ENCODE data around the gene LGALS12. TPM values are rescaled to one million over a fixed set of nuclear protein-coding genes. Genes with fewer than 3 reads are reported as not detected.

The LGALS12 gene
- total RNA-seq, 1 experiment from 2014 or later, result 0.07 TPM

GRCh38 chr11:63493127-63493526, 12.8 kb upstream of the LGALS12 start:
- ChIA-PET POLR2A (ENCODE audit: unreplicated experiment) (interaction anchor here (0.6 kb wide), 1 partner anchor 784 kb away, joined by 6 read pairs; no protein-coding TSS in a partner anchor), CTCF (no interaction called here)
- Histone ChIP-seq H2AFZ (ENCODE audit: low read length) (no peak overlapping the region), H4K20me1 (ENCODE audit: low read length) (no peaks in the 10 kb centered on the region), H3K27ac (ENCODE audit: low read length) (no peak overlapping the region), H3K9ac (ENCODE audit: low read length) (no peak overlapping the region), H3K9me2 (replicated peaks; ENCODE audit: low read length) (no peaks in the 10 kb centered on the region), H3K4me2 (ENCODE audit: low read length) (no peak overlapping the region), H3K79me2 (ENCODE audit: low read length) (no peaks in the 10 kb centered on the region), H3K4me1 (ENCODE audit: insufficient read depth, low read length) (no peaks in the 10 kb centered on the region), H3K4me3 (ENCODE audit: low read length) (no peak overlapping the region), H3F3A (ENCODE audit: low read length, unreplicated experiment) (no peaks in the 10 kb centered on the region), H3K27me3 (ENCODE audit: low read length) (no peaks in the 10 kb centered on the region), H3K9me3 (ENCODE audit: low read length) (no peaks in the 10 kb centered on the region), H3K36me3 (ENCODE audit: low read depth, low read length) (no peaks in the 10 kb centered on the region)
- TF ChIP-seq EZH2 (IDR thresholded peaks at IDR 0.05; ENCODE audit: low read length, unreplicated experiment) (no peak), EZH2phosphoT487 (IDR thresholded peaks at IDR 0.05; ENCODE audit: borderline replicate concordance, low read length) (no peak)
- no TSS peak for BruUV-seq (replicated peaks)
- DNase-seq (no peak), ATAC-seq (no peak)
- intact Hi-C loops (cut with micrococcal nuclease), result no loop called here

GRCh38 chr11:63494975-63495374, 10.9 kb upstream of the LGALS12 start:
- Histone ChIP-seq H4K20me1 (ENCODE audit: low read length) (no peaks in the 10 kb centered on the region), H3K27me3 (ENCODE audit: low read length) (no peaks in the 10 kb centered on the region), H3K9me2 (replicated peaks; ENCODE audit: low read length) (no peaks in the 10 kb centered on the region), H3K27ac (ENCODE audit: low read length) (no peak overlapping the region), H3K4me1 (ENCODE audit: insufficient read depth, low read length) (no peaks in the 10 kb centered on the region), H3K36me3 (ENCODE audit: low read depth, low read length) (no peaks in the 10 kb centered on the region; the same call in 1 of the 2 replicates), H2AFZ (ENCODE audit: low read length) (no peak overlapping the region), H3K4me3 (ENCODE audit: low read length) (no peak overlapping the region), H3K9ac (ENCODE audit: low read length) (no peak overlapping the region), H3K9me3 (ENCODE audit: low read length) (peaks cover 3% of the 10 kb centered on the region), H3K79me2 (ENCODE audit: low read length) (no peaks in the 10 kb centered on the region), H3K4me2 (ENCODE audit: low read length) (no peak overlapping the region), H3F3A (ENCODE audit: low read length, unreplicated experiment) (no peaks in the 10 kb centered on the region)
- ATAC-seq (no peak), DNase-seq (no peak)
- intact Hi-C loops (cut with micrococcal nuclease), result no loop called here
- BruUV-seq (replicated peaks), result no TSS peak
- no peak for TF ChIP-seq CTCF (conservative IDR thresholded peaks at IDR 0.05; ENCODE audit: low read depth, low read length)
- TF ChIP-seq EZH2phosphoT487 (IDR thresholded peaks at IDR 0.05; ENCODE audit: borderline replicate concordance, low read length), result no peak
- TF ChIP-seq EZH2 (IDR thresholded peaks at IDR 0.05; ENCODE audit: low read length, unreplicated experiment), result no peak
- ChIA-PET POLR2A (ENCODE audit: unreplicated experiment) (no interaction called here), CTCF (no interaction called here)

GRCh38 chr11:63499874-63500273, 6.0 kb upstream of the LGALS12 start:
- peaks cover 10% of the 10 kb centered on the region for H3K9me3 ChIP-seq (ENCODE audit: low read length)
- H3F3A ChIP-seq (ENCODE audit: low read length, unreplicated experiment), result no peaks in the 10 kb centered on the region
- no peaks in the 10 kb centered on the region for H3K27me3 ChIP-seq (ENCODE audit: low read length)
- no peak overlapping the region for H2AFZ ChIP-seq (ENCODE audit: low read length)
- TF ChIP-seq CTCF (conservative IDR thresholded peaks at IDR 0.05; ENCODE audit: low read depth, low read length) (no peak), EZH2phosphoT487 (IDR thresholded peaks at IDR 0.05; ENCODE audit: borderline replicate concordance, low read length) (no peak), EZH2 (IDR thresholded peaks at IDR 0.05; ENCODE audit: low read length, unreplicated experiment) (no peak)
- ChIA-PET POLR2A (ENCODE audit: unreplicated experiment) (no interaction called here), CTCF (no interaction called here)
- H3K4me2 ChIP-seq (ENCODE audit: low read length), result no peak overlapping the region
- no peak overlapping the region for H3K27ac ChIP-seq (ENCODE audit: low read length)
- H3K4me1 ChIP-seq (ENCODE audit: insufficient read depth, low read length), result no peaks in the 10 kb centered on the region
- H3K4me3 ChIP-seq (ENCODE audit: low read length), result no peak overlapping the region
- no peaks in the 10 kb centered on the region for H4K20me1 ChIP-seq (ENCODE audit: low read length)
- no peaks in the 10 kb centered on the region for H3K79me2 ChIP-seq (ENCODE audit: low read length)
- H3K9me2 ChIP-seq (replicated peaks; ENCODE audit: low read length), result no peaks in the 10 kb centered on the region
- intact Hi-C loops (cut with micrococcal nuclease), result no loop called here
- ATAC-seq, result no peak
- H3K36me3 ChIP-seq (ENCODE audit: low read depth, low read length), result no peaks in the 10 kb centered on the region; the same call in 1 of the 2 replicates
- no peak for DNase-seq
- BruUV-seq (replicated peaks), result no TSS peak
- no peak overlapping the region for H3K9ac ChIP-seq (ENCODE audit: low read length)
